Measurements from ENCODE around the gene CHMP1A. TPM values are rescaled to one million over a fixed set of nuclear protein-coding genes. Genes with fewer than 3 reads are reported as not detected.

CHMP1A gene
- total and polyA plus RNA-seq, 5 experiments from 2014 or later = 48.9 to 75.4 (median 58.3) TPM

DNA sequence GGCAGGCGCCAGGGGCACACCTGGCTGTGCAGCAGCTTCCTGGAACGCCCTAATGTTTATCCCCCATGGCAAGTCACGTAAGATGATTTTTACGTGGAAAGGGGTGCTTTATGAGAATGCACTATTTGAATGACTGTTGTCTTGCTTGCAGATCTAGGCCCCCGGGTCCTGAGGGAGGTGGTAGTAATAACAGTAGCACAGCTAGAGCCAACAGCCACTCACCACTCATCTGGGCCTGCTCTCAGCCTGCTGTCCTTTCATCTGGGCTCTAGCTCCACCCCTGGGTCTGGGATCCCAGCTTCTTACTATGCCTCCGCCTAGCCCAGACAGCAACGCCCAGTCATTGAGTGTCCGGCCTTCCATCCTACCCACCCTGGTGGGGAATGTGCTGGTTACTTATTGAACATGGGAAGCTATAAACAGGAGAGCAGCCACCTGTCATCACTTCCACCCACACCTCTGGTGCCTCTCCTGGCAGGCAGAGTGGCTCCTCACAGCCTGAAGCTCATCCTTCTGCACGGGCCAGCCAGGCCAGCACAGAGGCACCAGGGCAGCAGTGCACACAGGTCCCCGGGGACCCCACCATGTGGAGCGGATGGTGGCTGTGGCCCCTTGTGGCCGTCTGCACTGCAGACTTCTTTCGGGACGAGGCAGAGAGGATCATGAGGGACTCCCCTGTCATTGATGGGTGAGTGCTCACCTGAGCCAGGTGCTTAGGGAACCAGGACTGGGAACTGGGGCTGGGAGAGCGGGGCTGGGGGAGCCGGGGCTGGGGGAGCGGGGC lies 27.5 kb downstream of the CHMP1A start:
- H3K36me3 Mint-ChIP-seq = no peaks in the 10 kb centered on the region
- no peak overlapping the region for H3K4me3 Mint-ChIP-seq
- peak overlapping the region in 1 of 10 donors; percentile 34 for H3K27ac Mint-ChIP-seq
- ATAC-seq (no peak), DNase-seq (no peak)
- H3K27me3 Mint-ChIP-seq = peaks cover 0 to 9% (median 3%) of the 10 kb centered on the region in 5 donors
- POLR2A ChIA-PET = no interaction called here
- no peaks in the 10 kb centered on the region for H3K9me3 Mint-ChIP-seq
- no peaks in the 10 kb centered on the region for H3K4me1 Mint-ChIP-seq

DNA sequence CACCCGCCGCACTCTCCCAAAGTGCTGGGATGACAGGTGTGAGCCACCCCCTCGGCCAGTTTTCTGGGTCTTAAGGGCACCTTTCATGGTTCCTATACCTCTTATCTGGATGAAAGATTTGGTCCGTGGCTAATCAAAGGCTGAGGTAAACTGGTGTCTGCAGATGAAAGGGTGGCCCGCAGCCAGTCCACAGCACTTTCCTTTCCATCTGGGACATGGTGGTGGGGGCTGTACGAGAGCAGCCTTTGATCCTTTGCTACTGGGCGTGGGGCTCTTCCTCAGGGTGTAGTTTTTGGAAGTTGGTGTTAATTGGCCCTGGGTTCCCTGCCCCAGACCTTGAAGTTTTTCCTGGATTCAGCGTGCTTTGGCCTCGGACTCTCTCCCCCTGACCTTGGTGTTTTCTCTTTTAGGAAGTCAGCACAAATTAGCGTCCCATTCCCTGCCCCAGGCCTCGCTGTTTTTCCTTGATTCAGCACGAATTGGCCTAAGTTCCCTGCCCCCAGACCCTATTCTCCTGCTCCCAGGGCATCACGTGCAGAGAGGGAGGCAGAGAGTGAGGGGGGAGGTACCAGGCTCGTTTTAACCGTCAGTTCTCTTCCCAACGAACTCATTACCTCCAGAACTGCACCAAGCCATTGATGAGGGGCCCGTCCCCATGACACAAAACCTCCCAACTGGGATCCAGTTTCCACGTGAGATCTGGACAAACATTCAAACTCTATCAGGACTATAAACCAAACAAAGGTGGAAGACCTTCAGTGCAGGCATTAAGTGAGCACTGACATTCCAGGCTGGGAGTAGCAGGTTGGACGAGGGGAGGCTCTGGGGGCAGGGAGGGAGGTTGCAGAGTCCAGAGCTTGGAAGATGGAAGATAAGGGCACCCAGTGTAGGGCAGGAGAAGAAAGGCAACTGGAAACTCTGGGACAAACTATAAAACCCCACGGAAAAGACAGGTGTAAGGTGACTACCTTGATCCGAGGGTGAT lies 32.4 kb downstream of the CHMP1A start:
- H3K27ac Mint-ChIP-seq = no peak overlapping the region
- DNase-seq (no peak), ATAC-seq (no peak)
- H3K4me1 Mint-ChIP-seq = peaks cover 0 to 4% (median 2%) of the 10 kb centered on the region in 4 donors
- no peaks in the 10 kb centered on the region for H3K36me3 Mint-ChIP-seq
- H3K4me3 Mint-ChIP-seq = no peak overlapping the region
- peaks cover 6 to 30% (median 16%) of the 10 kb centered on the region in 5 donors for H3K27me3 Mint-ChIP-seq
- POLR2A ChIA-PET = no interaction called here
- H3K9me3 Mint-ChIP-seq = no peaks in the 10 kb centered on the region

DNA sequence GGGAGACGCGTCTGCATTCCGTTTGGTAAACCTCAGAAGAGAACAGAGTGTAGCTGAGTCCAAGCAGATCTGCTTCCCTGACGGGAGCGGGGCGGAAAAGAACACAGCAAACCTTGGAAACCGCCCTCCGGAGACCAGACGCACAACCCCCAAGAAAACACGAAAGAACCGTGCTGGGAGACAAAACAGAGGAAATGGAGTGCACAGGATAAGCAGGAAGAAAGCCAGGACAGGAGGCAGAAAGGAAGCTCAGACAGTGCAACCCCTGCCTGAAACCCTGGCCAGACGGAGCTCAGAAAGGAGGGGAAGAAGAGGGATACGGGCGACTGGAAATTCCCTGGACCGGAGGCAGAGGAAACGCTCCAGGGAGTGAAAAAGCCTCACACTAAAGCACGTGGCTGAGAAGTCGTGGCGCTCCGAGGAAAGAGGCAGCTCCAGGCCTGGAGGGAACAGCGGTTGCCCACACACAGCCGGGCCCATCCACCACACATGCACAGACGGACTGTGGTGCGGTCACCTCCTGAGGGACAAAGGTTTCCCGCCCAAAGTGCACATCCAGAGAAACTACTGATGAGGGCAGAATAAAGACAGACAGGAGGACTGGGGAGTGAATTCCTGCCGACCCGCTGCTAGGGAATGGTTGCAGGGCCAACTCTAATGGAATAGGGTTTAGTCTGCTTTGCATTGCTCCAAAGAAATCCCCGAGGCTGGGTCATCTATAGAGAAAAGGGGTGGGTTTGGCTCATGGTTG lies 33.8 kb downstream of the CHMP1A start:
- Mint-ChIP-seq H3K36me3 (no peaks in the 10 kb centered on the region), H3K4me3 (no peak overlapping the region), H3K9me3 (no peaks in the 10 kb centered on the region), H3K27ac (peak overlapping the region in 1 of 10 donors; percentile 3), H3K27me3 (peaks cover 6 to 30% (median 16%) of the 10 kb centered on the region in 5 donors), H3K4me1 (peaks cover 0 to 6% (median 2%) of the 10 kb centered on the region in 4 donors)
- POLR2A ChIA-PET = no interaction called here
- DNase-seq (no peak), ATAC-seq (no peak)

GRCh38 chr16:89621698-89622409 lies 35.7 kb downstream of the CHMP1A start:
- Mint-ChIP-seq H3K4me3 (no peak overlapping the region), H3K36me3 (no peaks in the 10 kb centered on the region), H3K9me3 (no peaks in the 10 kb centered on the region), H3K4me1 (peaks cover 5 to 13% (median 7%) of the 10 kb centered on the region in 4 donors), H3K27ac (peak overlapping the region in 1 of 10 donors; percentile 53), H3K27me3 (peaks cover 6 to 30% (median 16%) of the 10 kb centered on the region in 5 donors)
- POLR2A ChIA-PET = no interaction called here
- DNase-seq = no peak
- no peak for ATAC-seq

- no peaks in the 10 kb centered on the region for H3K36me3 Mint-ChIP-seq
- no peaks in the 10 kb centered on the region for H3K9me3 Mint-ChIP-seq
- H3K27me3 Mint-ChIP-seq = peaks cover 6 to 30% (median 16%) of the 10 kb centered on the region in 5 donors
- ATAC-seq = no peak
- peaks cover 10 to 19% (median 13%) of the 10 kb centered on the region in 4 donors for H3K4me1 Mint-ChIP-seq
- POLR2A ChIA-PET = no interaction called here
- DNase-seq = no peak
- H3K27ac Mint-ChIP-seq = no peak overlapping the region
- no peak overlapping the region for H3K4me3 Mint-ChIP-seq
Measured at GRCh38 chr16:89621136-89621697, 36.3 kb downstream of the CHMP1A start.

GRCh38 chr16:89620406-89620841 lies 37.1 kb downstream of the CHMP1A start:
- POLR2A ChIA-PET = no interaction called here
- no peaks in the 10 kb centered on the region for H3K36me3 Mint-ChIP-seq

DNA sequence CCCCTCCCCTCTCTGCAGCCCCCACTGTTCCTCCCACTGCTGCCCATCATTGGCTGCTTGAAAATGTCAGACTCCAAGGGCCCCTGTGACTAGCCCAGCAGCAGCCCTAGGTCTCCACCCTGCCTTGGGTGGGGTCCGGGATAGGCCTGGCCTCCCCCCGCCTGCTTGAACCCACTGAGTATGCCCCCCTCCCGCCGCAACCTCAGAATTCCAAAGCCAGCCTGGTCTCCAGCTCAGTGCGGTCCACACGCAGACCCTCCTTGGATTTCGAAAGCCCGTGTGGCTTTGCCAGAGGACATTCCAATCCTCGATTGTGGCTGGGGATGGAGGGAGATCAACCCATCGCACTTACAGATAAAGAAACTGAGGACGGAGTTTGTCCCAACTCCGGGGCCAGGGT lies 37.7 kb downstream of the CHMP1A start:
- no peak for ATAC-seq

More at GRCh38 chr16:89620406-89620841, 37.1 kb downstream of the CHMP1A start:
- Mint-ChIP-seq H3K4me3 (no peak overlapping the region), H3K27me3 (peaks cover 6 to 26% (median 15%) of the 10 kb centered on the region in 5 donors), H3K9me3 (no peaks in the 10 kb centered on the region), H3K4me1 (peaks cover 10 to 21% (median 16%) of the 10 kb centered on the region in 4 donors), H3K27ac (no peak overlapping the region)
- ATAC-seq (no peak), DNase-seq (no peak)

DNA sequence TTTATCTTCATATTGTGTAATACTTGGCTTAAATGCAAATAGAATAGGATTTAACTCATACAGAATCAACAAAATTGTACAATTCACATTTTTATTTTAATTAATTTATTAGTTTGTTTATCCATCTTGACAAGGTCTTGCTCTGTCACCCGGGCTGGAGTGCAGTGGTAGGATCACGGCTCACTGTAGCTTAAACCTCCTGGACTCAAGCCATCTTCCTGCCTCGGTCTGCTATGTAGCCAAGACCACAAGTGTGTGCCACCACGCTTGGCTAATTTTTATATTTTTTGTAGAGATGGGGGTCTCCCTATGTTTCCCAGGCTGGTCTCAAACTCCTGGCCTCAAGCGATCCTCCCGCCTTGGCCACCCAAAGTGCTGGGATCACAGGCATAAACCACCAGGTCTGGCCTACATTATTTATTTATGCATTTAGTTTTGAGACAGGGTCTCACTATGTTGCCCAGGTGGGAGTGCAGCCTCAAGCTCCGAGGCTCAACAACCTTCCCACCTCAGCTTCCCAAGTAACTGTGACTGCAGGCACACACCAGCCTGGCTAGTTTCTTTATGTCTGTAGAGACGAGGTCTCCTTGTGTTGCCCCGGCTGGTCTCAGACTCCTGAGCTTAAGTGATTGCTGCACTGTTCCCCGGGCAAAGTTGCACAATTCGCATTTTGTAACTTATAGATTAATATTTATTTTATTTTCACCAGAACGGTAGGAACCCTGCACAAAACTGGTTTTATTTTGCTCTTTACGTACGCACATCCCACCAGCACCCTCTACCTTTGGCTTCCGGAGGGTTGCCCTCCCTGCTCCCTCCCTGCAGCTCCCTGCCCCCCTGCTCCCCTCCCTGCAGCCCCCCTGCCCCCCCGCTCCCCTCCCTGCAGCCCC lies 39.2 kb downstream of the CHMP1A start:
- H3K27me3 Mint-ChIP-seq = peaks cover under 1 to 6% (median 4%) of the 10 kb centered on the region in 5 donors
- H3K4me1 Mint-ChIP-seq = peaks cover 10 to 20% (median 15%) of the 10 kb centered on the region in 4 donors
- DNase-seq (no peak), ATAC-seq (no peak)
- no peak overlapping the region for H3K27ac Mint-ChIP-seq
- peaks cover 0 to 2% (median 0%) of the 10 kb centered on the region in 9 donors for H3K9me3 Mint-ChIP-seq
- POLR2A ChIA-PET = no interaction called here
- no peaks in the 10 kb centered on the region for H3K36me3 Mint-ChIP-seq
- no peak overlapping the region for H3K4me3 Mint-ChIP-seq

More for the DNA sequence above, 37.7 kb downstream of the CHMP1A start:
- H3K9me3 Mint-ChIP-seq = peaks cover 0 to under 1% (median 0%) of the 10 kb centered on the region in 9 donors
- H3K27me3 Mint-ChIP-seq = peaks cover 6 to 20% (median 13%) of the 10 kb centered on the region in 5 donors
- no peak for DNase-seq
- H3K4me1 Mint-ChIP-seq = peaks cover 10 to 20% (median 16%) of the 10 kb centered on the region in 4 donors
- no peaks in the 10 kb centered on the region for H3K36me3 Mint-ChIP-seq
- no peak overlapping the region for H3K27ac Mint-ChIP-seq
- POLR2A ChIA-PET = no interaction called here
- H3K4me3 Mint-ChIP-seq = no peak overlapping the region

DNA sequence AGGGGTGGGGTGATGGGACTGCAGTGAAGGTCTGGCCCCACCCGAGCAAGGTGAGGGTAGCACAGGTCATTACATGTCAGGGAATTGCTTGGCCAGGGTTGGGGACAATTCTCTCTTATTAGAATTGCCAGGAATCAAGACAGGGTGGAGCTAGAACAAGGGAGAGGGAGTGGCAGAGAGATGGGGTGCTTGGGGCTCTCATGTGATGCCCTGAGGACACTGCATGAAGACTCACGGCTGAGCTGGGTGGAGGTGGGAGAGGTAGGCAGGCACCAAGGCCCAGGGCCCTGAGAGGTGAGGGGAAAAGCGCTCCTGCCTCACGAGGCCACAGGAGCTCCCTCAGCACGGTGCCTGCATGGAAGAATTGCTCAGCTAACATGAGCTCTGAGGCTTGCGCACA lies 40.5 kb downstream of the CHMP1A start:
- POLR2A ChIA-PET = interaction anchor here (0.5 to 0.6 kb wide), 3 partner anchors 18 to 107 kb away, joined by 3 to 8 read pairs (median 3); no protein-coding TSS in a partner anchor
- DNase-seq = no peak

GRCh38 chr16:89616623-89617022 lies 40.9 kb downstream of the CHMP1A start:
- peaks cover 0 to 2% (median 0%) of the 10 kb centered on the region in 9 donors for H3K9me3 Mint-ChIP-seq
- peaks cover 12 to 18% (median 16%) of the 10 kb centered on the region in 4 donors for H3K4me1 Mint-ChIP-seq
- DNase-seq (peak in 6 of 10 donors; percentile 22 to 41 (median 34)), ATAC-seq (peak; percentile 50 to 51)
- peaks cover 0 to under 1% (median 0%) of the 10 kb centered on the region in 5 donors for H3K27me3 Mint-ChIP-seq
- H3K27ac Mint-ChIP-seq = peak overlapping the region; percentile 35 to 89 (median 84)
- POLR2A ChIA-PET = interaction anchor here (0.6 kb wide), 1 partner anchor 22 kb away, joined by 8 read pairs; no protein-coding TSS in a partner anchor
- H3K4me3 Mint-ChIP-seq = peak overlapping the region in 7 of 10 donors; percentile 60 to 83 (median 78)
- no peaks in the 10 kb centered on the region for H3K36me3 Mint-ChIP-seq

More for the DNA sequence above, 40.5 kb downstream of the CHMP1A start:
- Mint-ChIP-seq H3K27ac (peak overlapping the region; percentile 35 to 89 (median 84)), H3K9me3 (peaks cover 0 to 2% (median 0%) of the 10 kb centered on the region in 9 donors), H3K36me3 (no peaks in the 10 kb centered on the region), H3K27me3 (peaks cover 0 to 2% (median 0%) of the 10 kb centered on the region in 5 donors), H3K4me3 (peak overlapping the region in 7 of 10 donors; percentile 20 to 83 (median 78)), H3K4me1 (peaks cover 12 to 20% (median 16%) of the 10 kb centered on the region in 4 donors)
- ATAC-seq = peak; percentile 36 to 44

All from naive thymus-derived CD8-positive, alpha-beta T cell (primary cell).